ENCODE measurements around the gene CYB5A.

The CYB5A gene

GRCh38 chr18:74271635-74272034 is 20.1 kb downstream of the CYB5A start:
- in situ Hi-C loops (cut with HindIII; ENCODE audit: low pct_ligation_motif_present, low sequenced_read_pairs) = no loop called here
- Histone ChIP-seq H3K27me3 (replicated peaks) (no peaks in the 10 kb centered on the region), H3K4me3 (ENCODE audit: low read depth, low read length) (no peak overlapping the region), H3K27ac (no peak overlapping the region), H3K36me3 (replicated peaks) (no peaks in the 10 kb centered on the region)
- DNase-seq = no peak
- no peak for TF ChIP-seq CTCF (IDR thresholded peaks at IDR 0.05; ENCODE audit: low read depth, low read length, missing control alignments)

GRCh38 chr18:74268933-74269620 is 22.7 kb downstream of the CYB5A start:
- TF ChIP-seq CTCF (IDR thresholded peaks at IDR 0.05; ENCODE audit: low read depth, low read length, missing control alignments) = no peak
- Histone ChIP-seq H3K27me3 (replicated peaks) (no peaks in the 10 kb centered on the region), H3K36me3 (replicated peaks) (no peaks in the 10 kb centered on the region), H3K27ac (no peak overlapping the region), H3K4me3 (ENCODE audit: low read depth, low read length) (no peak overlapping the region)
- no peak for DNase-seq
- in situ Hi-C loops (cut with HindIII; ENCODE audit: low pct_ligation_motif_present, low sequenced_read_pairs) = no loop called here

GRCh38 chr18:74268175-74268574 is 23.6 kb downstream of the CYB5A start:
- no peak for TF ChIP-seq CTCF (IDR thresholded peaks at IDR 0.05; ENCODE audit: low read depth, low read length, missing control alignments)
- Histone ChIP-seq H3K27me3 (replicated peaks) (no peaks in the 10 kb centered on the region), H3K4me3 (ENCODE audit: low read depth, low read length) (no peak overlapping the region), H3K27ac (no peak overlapping the region), H3K36me3 (replicated peaks) (no peaks in the 10 kb centered on the region)
- no peak for DNase-seq
- in situ Hi-C loops (cut with HindIII; ENCODE audit: low pct_ligation_motif_present, low sequenced_read_pairs) = no loop called here

GRCh38 chr18:74266161-74266560 is 25.6 kb downstream of the CYB5A start:
- Histone ChIP-seq H3K27me3 (replicated peaks) (no peaks in the 10 kb centered on the region), H3K4me3 (ENCODE audit: low read depth, low read length) (no peak overlapping the region), H3K36me3 (replicated peaks) (no peaks in the 10 kb centered on the region), H3K27ac (no peak overlapping the region)
- peak; percentile 48 for DNase-seq
- in situ Hi-C loops (cut with HindIII; ENCODE audit: low pct_ligation_motif_present, low sequenced_read_pairs) = no loop called here
- no peak for TF ChIP-seq CTCF (IDR thresholded peaks at IDR 0.05; ENCODE audit: low read depth, low read length, missing control alignments)

- no peak for DNase-seq
- Histone ChIP-seq H3K27ac (no peak overlapping the region), H3K4me3 (ENCODE audit: low read depth, low read length) (no peak overlapping the region), H3K27me3 (replicated peaks) (no peaks in the 10 kb centered on the region), H3K36me3 (replicated peaks) (no peaks in the 10 kb centered on the region)
- in situ Hi-C loops (cut with HindIII; ENCODE audit: low pct_ligation_motif_present, low sequenced_read_pairs) = no loop called here
- TF ChIP-seq CTCF (IDR thresholded peaks at IDR 0.05; ENCODE audit: low read depth, low read length, missing control alignments) = no peak
Measured at GRCh38 chr18:74265546-74266098, 26.1 kb downstream of the CYB5A start.

Measured in brain microvascular endothelial cell (primary cell).